ENCODE results near the gene LRRC31.

LRRC31 gene

GRCh38 chr3:169813757-169814517, 55.8 kb downstream of the LRRC31 start:
- TF ChIP-seq EGR1 (IDR thresholded peaks at IDR 0.05) (no peak), CREB1 (IDR thresholded peaks at IDR 0.05; ENCODE audit: low read depth) (no peak)

- TF ChIP-seq MAX (IDR thresholded peaks at IDR 0.05) (no peak), TAF1 (IDR thresholded peaks at IDR 0.05; ENCODE audit: low read depth) (no peak), EGR1 (IDR thresholded peaks at IDR 0.05) (no peak), RAD21 (IDR thresholded peaks at IDR 0.05; ENCODE audit: low read depth) (no peak), REST (IDR thresholded peaks at IDR 0.05; ENCODE audit: low read depth) (no peak), CREB1 (IDR thresholded peaks at IDR 0.05; ENCODE audit: low read depth) (no peak), FOXM1 (IDR thresholded peaks at IDR 0.05; ENCODE audit: borderline replicate concordance, low read depth) (no peak), EP300 (IDR thresholded peaks at IDR 0.05; ENCODE audit: borderline replicate concordance) (no peak), NFIC (IDR thresholded peaks at IDR 0.05) (no peak), USF1 (IDR thresholded peaks at IDR 0.05) (no peak), TCF12 (IDR thresholded peaks at IDR 0.05; ENCODE audit: low read depth) (no peak), TEAD4 (IDR thresholded peaks at IDR 0.05) (no peak), CEBPB (IDR thresholded peaks at IDR 0.05) (no peak), YY1 (IDR thresholded peaks at IDR 0.05; ENCODE audit: low read depth) (no peak), ZBTB7A (IDR thresholded peaks at IDR 0.05; ENCODE audit: low read depth) (no peak)
Measured at GRCh38 chr3:169813278-169813677, 56.5 kb downstream of the LRRC31 start.

- no peak for TF ChIP-seq REST (IDR thresholded peaks at IDR 0.05; ENCODE audit: low read depth)
- TF ChIP-seq MAX (IDR thresholded peaks at IDR 0.05) = no peak
- TF ChIP-seq YY1 (IDR thresholded peaks at IDR 0.05; ENCODE audit: low read depth) = no peak
Measured at GRCh38 chr3:169812332-169813235, 57.2 kb downstream of the LRRC31 start, which contains the start of the genes LRRC34 and LRRIQ4. TSS of gene LRRC34 (minus strand) at chr3:169812904. CDS start at chr3:169812548, 356 bp downstream. TSS of gene LRRIQ4 (plus strand) at chr3:169812870. CDS start at chr3:169821922, 9,052 bp downstream.

- TF ChIP-seq MAX (IDR thresholded peaks at IDR 0.05) = no peak
- no peak for TF ChIP-seq TAF1 (IDR thresholded peaks at IDR 0.05; ENCODE audit: low read depth)
- no peak for TF ChIP-seq TCF12 (IDR thresholded peaks at IDR 0.05; ENCODE audit: low read depth)
- TF ChIP-seq EP300 (IDR thresholded peaks at IDR 0.05; ENCODE audit: borderline replicate concordance) = no peak
- no peak for TF ChIP-seq NFIC (IDR thresholded peaks at IDR 0.05)
- no peak for TF ChIP-seq CEBPB (IDR thresholded peaks at IDR 0.05)
- TF ChIP-seq EGR1 (IDR thresholded peaks at IDR 0.05) = no peak
- TF ChIP-seq USF1 (IDR thresholded peaks at IDR 0.05) = no peak
- no peak for TF ChIP-seq RAD21 (IDR thresholded peaks at IDR 0.05; ENCODE audit: low read depth)
Measured at GRCh38 chr3:169811631-169812331, 58.0 kb downstream of the LRRC31 start.

- TF ChIP-seq MAX (IDR thresholded peaks at IDR 0.05) (no peak), YY1 (IDR thresholded peaks at IDR 0.05; ENCODE audit: low read depth) (no peak), TCF12 (IDR thresholded peaks at IDR 0.05; ENCODE audit: low read depth) (no peak), REST (IDR thresholded peaks at IDR 0.05; ENCODE audit: low read depth) (no peak), USF1 (IDR thresholded peaks at IDR 0.05) (no peak), RAD21 (IDR thresholded peaks at IDR 0.05; ENCODE audit: low read depth) (no peak), TEAD4 (IDR thresholded peaks at IDR 0.05) (no peak), EP300 (IDR thresholded peaks at IDR 0.05; ENCODE audit: borderline replicate concordance) (no peak), TAF1 (IDR thresholded peaks at IDR 0.05; ENCODE audit: low read depth) (no peak), EGR1 (IDR thresholded peaks at IDR 0.05) (no peak), CREB1 (IDR thresholded peaks at IDR 0.05; ENCODE audit: low read depth) (no peak), CEBPB (IDR thresholded peaks at IDR 0.05) (no peak), NFIC (IDR thresholded peaks at IDR 0.05) (no peak), FOXM1 (IDR thresholded peaks at IDR 0.05; ENCODE audit: borderline replicate concordance, low read depth) (no peak), ZBTB7A (IDR thresholded peaks at IDR 0.05; ENCODE audit: low read depth) (no peak)
Measured at GRCh38 chr3:169809230-169809795, 60.4 kb downstream of the LRRC31 start.

Data from Ishikawa (cell line).